Panc1 (cell line): Measurements from ENCODE around the gene UBXN11.

Source experiments
- CTCF ChIP-seq: fragments of 450-650 bp; IDR thresholded peaks from 2 replicates; pipeline ENCODE4 v1.5.1; 2017; ENCODE audit warnings: mild to moderate bottlenecking
- POLR2AphosphoS5 ChIP-seq: IDR thresholded peaks from 2 replicates; pipeline ENCODE4 v1.6.1; 2012; ENCODE audit warnings: mild to moderate bottlenecking, low read depth, low read length, moderate library complexity
- REST ChIP-seq, 2 experiments: IDR thresholded peaks; 2 replicates each; pipeline ENCODE4 v1.6.1; 2011 to 2012; ENCODE audit warnings: low read depth in 2 of 2, control low read depth in 1 of 2, low read length in 1 of 2, mild to moderate bottlenecking in 1 of 2, moderate library complexity in 1 of 2; ENCODE audit not compliant: insufficient read depth in 1 of 2
- TCF7L2 ChIP-seq: IDR thresholded peaks from 2 replicates; pipeline ENCODE4 v1.6.1; 2011; ENCODE audit warnings: mild to moderate bottlenecking, low read depth, low read length, inconsistent platforms

- no peak for TF ChIP-seq REST (IDR thresholded peaks at IDR 0.05; ENCODE audit: insufficient read depth in 1 of 2, low read depth in 2 of 2, low read length in 1 of 2)
- TF ChIP-seq CTCF = peak; percentile 94
- TF ChIP-seq TCF7L2 = no peak
- TF ChIP-seq POLR2AphosphoS5 = no peak
Measured at GRCh38 chr1:26321315-26322041, 15.0 kb upstream of the UBXN11 start.
